GM21825 (cell line): ENCODE results near the gene AFAP1.

Source experiments
- ATAC-seq: cut with Tn5 transposase; IDR thresholded peaks from one replicate; pipeline ENCODE4 v1.9.1; 2021; ENCODE audit warnings: mild to moderate bottlenecking, moderate library complexity; ENCODE audit not compliant: unreplicated experiment

The AFAP1 gene

GRCh38 chr4:7733801-7734650, 205.6 kb downstream of the AFAP1 start:
- no peak for ATAC-seq

GRCh38 chr4:7733201-7733600, 206.5 kb downstream of the AFAP1 start:
- no peak for ATAC-seq

- no peak for ATAC-seq
These were observed 207.4 kb downstream of the AFAP1 start for GRCh38 chr4:7732263-7732662.

GRCh38 chr4:7731437-7731836, 208.2 kb downstream of the AFAP1 start:
- no peak for ATAC-seq

- no peak for ATAC-seq
These were observed 211.9 kb downstream of the AFAP1 start for GRCh38 chr4:7727749-7728148.

- no peak for ATAC-seq
These were observed 212.8 kb downstream of the AFAP1 start for GRCh38 chr4:7726665-7727413.

GRCh38 chr4:7725951-7726350, 213.7 kb downstream of the AFAP1 start:
- ATAC-seq = no peak

GRCh38 chr4:7723625-7724024, 216.0 kb downstream of the AFAP1 start:
- ATAC-seq = no peak

GRCh38 chr4:7722766-7723387, 216.8 kb downstream of the AFAP1 start:
- no peak for ATAC-seq

- ATAC-seq = no peak
These were observed 217.6 kb downstream of the AFAP1 start for GRCh38 chr4:7721984-7722551.

GRCh38 chr4:7719354-7720174, 220.1 kb downstream of the AFAP1 start:
- no peak for ATAC-seq

- no peak for ATAC-seq
These were observed 221.6 kb downstream of the AFAP1 start for GRCh38 chr4:7717946-7718490.

- ATAC-seq = no peak
These were observed 222.5 kb downstream of the AFAP1 start for GRCh38 chr4:7717161-7717560.

- no peak for ATAC-seq
These were observed 223.5 kb downstream of the AFAP1 start for GRCh38 chr4:7716010-7716721.

GRCh38 chr4:7715271-7716009, 224.2 kb downstream of the AFAP1 start:
- no peak for ATAC-seq

- no peak for ATAC-seq
These were observed 224.9 kb downstream of the AFAP1 start for GRCh38 chr4:7714738-7715137.

GRCh38 chr4:7714176-7714575, 225.5 kb downstream of the AFAP1 start:
- ATAC-seq = no peak

- no peak for ATAC-seq
These were observed 225.9 kb downstream of the AFAP1 start for GRCh38 chr4:7713757-7714156.
